Measurements from ENCODE around the gene WNT10A.
A peak's percentile ranks its signal among the peaks of the same experiment; 100 is the strongest.

Gene WNT10A

GRCh38 chr2:218891275-218892135 is 10.9 kb downstream of the WNT10A start:
- Mint-ChIP-seq H3K9me3 (ENCODE audit: low read depth) (no peaks in the 10 kb centered on the region), H3K36me3 (peaks cover 4% of the 10 kb centered on the region), H3K27me3 (no peaks in the 10 kb centered on the region), H3K4me1 (ENCODE audit: low read depth) (peaks cover 49% of the 10 kb centered on the region), H3K4me3 (peak overlapping the region; percentile 58), H3K27ac (peak overlapping the region; percentile 46)

- peaks cover 49% of the 10 kb centered on the region for H3K4me1 Mint-ChIP-seq (ENCODE audit: low read depth)
Measured at GRCh38 chr2:218892693-218893348, 12.2 kb downstream of the WNT10A start.

GRCh38 chr2:218893349-218894150 is 12.9 kb downstream of the WNT10A start:
- Mint-ChIP-seq H3K27me3 (peaks cover 1% of the 10 kb centered on the region), H3K36me3 (peaks cover 4% of the 10 kb centered on the region), H3K9me3 (ENCODE audit: low read depth) (no peaks in the 10 kb centered on the region), H3K4me1 (ENCODE audit: low read depth) (peaks cover 54% of the 10 kb centered on the region), H3K4me3 (peak overlapping the region; percentile 82), H3K27ac (peak overlapping the region; percentile 85)

More at GRCh38 chr2:218892693-218893348, 12.2 kb downstream of the WNT10A start:
- Mint-ChIP-seq H3K9me3 (ENCODE audit: low read depth) (no peaks in the 10 kb centered on the region), H3K27me3 (no peaks in the 10 kb centered on the region), H3K36me3 (peaks cover 4% of the 10 kb centered on the region), H3K4me3 (peak overlapping the region; percentile 82), H3K27ac (peak overlapping the region; percentile 86)

GRCh38 chr2:218894151-218894879 is 13.7 kb downstream of the WNT10A start:
- Mint-ChIP-seq H3K36me3 (peaks cover 4% of the 10 kb centered on the region), H3K27ac (peak overlapping the region; percentile 85), H3K4me1 (ENCODE audit: low read depth) (peaks cover 56% of the 10 kb centered on the region), H3K4me3 (peak overlapping the region; percentile 82), H3K27me3 (peaks cover 4% of the 10 kb centered on the region), H3K9me3 (ENCODE audit: low read depth) (no peaks in the 10 kb centered on the region)

- H3K27ac Mint-ChIP-seq, result no peak overlapping the region
- peaks cover 56% of the 10 kb centered on the region for H3K4me1 Mint-ChIP-seq (ENCODE audit: low read depth)
- peak overlapping the region; percentile 23 for H3K4me3 Mint-ChIP-seq
- peaks cover 6% of the 10 kb centered on the region for H3K27me3 Mint-ChIP-seq
- peaks cover 4% of the 10 kb centered on the region for H3K36me3 Mint-ChIP-seq
- H3K9me3 Mint-ChIP-seq (ENCODE audit: low read depth), result no peaks in the 10 kb centered on the region
Measured at GRCh38 chr2:218894880-218895157, 14.2 kb downstream of the WNT10A start.

GRCh38 chr2:218895326-218895725 is 14.7 kb downstream of the WNT10A start:
- Mint-ChIP-seq H3K4me1 (ENCODE audit: low read depth) (peaks cover 56% of the 10 kb centered on the region), H3K9me3 (ENCODE audit: low read depth) (no peaks in the 10 kb centered on the region), H3K27me3 (peaks cover 6% of the 10 kb centered on the region), H3K27ac (peak overlapping the region; percentile 88), H3K36me3 (peaks cover 3% of the 10 kb centered on the region), H3K4me3 (peak overlapping the region; percentile 79)

GRCh38 chr2:218895759-218896500 is 15.3 kb downstream of the WNT10A start:
- Mint-ChIP-seq H3K4me3 (peak overlapping the region; percentile 79), H3K9me3 (ENCODE audit: low read depth) (no peaks in the 10 kb centered on the region), H3K27me3 (peaks cover 13% of the 10 kb centered on the region), H3K27ac (peak overlapping the region; percentile 88), H3K4me1 (ENCODE audit: low read depth) (peaks cover 56% of the 10 kb centered on the region), H3K36me3 (peaks cover 2% of the 10 kb centered on the region)

- H3K27me3 Mint-ChIP-seq, result peaks cover 16% of the 10 kb centered on the region
- H3K4me3 Mint-ChIP-seq, result peak overlapping the region; percentile 79
Measured at GRCh38 chr2:218896501-218897393, 16.1 kb downstream of the WNT10A start.

GRCh38 chr2:218897394-218898108 is 16.9 kb downstream of the WNT10A start:
- Mint-ChIP-seq H3K4me3 (peak overlapping the region; percentile 83), H3K27me3 (peaks cover 22% of the 10 kb centered on the region), H3K27ac (no peak overlapping the region), H3K4me1 (ENCODE audit: low read depth) (peaks cover 44% of the 10 kb centered on the region), H3K36me3 (peaks cover 2% of the 10 kb centered on the region), H3K9me3 (ENCODE audit: low read depth) (no peaks in the 10 kb centered on the region)

More at GRCh38 chr2:218896501-218897393, 16.1 kb downstream of the WNT10A start:
- H3K4me1 Mint-ChIP-seq (ENCODE audit: low read depth), result peaks cover 50% of the 10 kb centered on the region
- peak overlapping the region; percentile 88 for H3K27ac Mint-ChIP-seq
- H3K36me3 Mint-ChIP-seq, result peaks cover 2% of the 10 kb centered on the region
- H3K9me3 Mint-ChIP-seq (ENCODE audit: low read depth), result no peaks in the 10 kb centered on the region

- H3K4me3 Mint-ChIP-seq, result peak overlapping the region; percentile 83
- H3K36me3 Mint-ChIP-seq, result peaks cover 2% of the 10 kb centered on the region
- H3K27ac Mint-ChIP-seq, result no peak overlapping the region
- H3K9me3 Mint-ChIP-seq (ENCODE audit: low read depth), result no peaks in the 10 kb centered on the region
- peaks cover 22% of the 10 kb centered on the region for H3K27me3 Mint-ChIP-seq
- H3K4me1 Mint-ChIP-seq (ENCODE audit: low read depth), result peaks cover 39% of the 10 kb centered on the region
Measured at GRCh38 chr2:218898109-218898878, 17.6 kb downstream of the WNT10A start.

GRCh38 chr2:218899147-218899546 is 18.5 kb downstream of the WNT10A start:
- Mint-ChIP-seq H3K4me1 (ENCODE audit: low read depth) (peaks cover 31% of the 10 kb centered on the region), H3K36me3 (no peaks in the 10 kb centered on the region), H3K9me3 (ENCODE audit: low read depth) (no peaks in the 10 kb centered on the region), H3K27ac (no peak overlapping the region), H3K27me3 (peaks cover 22% of the 10 kb centered on the region), H3K4me3 (no peak overlapping the region)

- H3K27ac Mint-ChIP-seq, result no peak overlapping the region
- H3K27me3 Mint-ChIP-seq, result peaks cover 27% of the 10 kb centered on the region
- no peaks in the 10 kb centered on the region for H3K36me3 Mint-ChIP-seq
- no peak overlapping the region for H3K4me3 Mint-ChIP-seq
- H3K4me1 Mint-ChIP-seq (ENCODE audit: low read depth), result peaks cover 7% of the 10 kb centered on the region
- H3K9me3 Mint-ChIP-seq (ENCODE audit: low read depth), result no peaks in the 10 kb centered on the region
Measured at GRCh38 chr2:218902427-218902826, 21.8 kb downstream of the WNT10A start.

Data from activated naive CD8-positive, alpha-beta T cell (primary cell).